ENCODE results near the gene PPP1R1B.

- TF ChIP-seq CTCF (IDR thresholded peaks at IDR 0.05), result no peak
- TF ChIP-seq POLR2A (IDR thresholded peaks at IDR 0.05), result no peak
These were observed 31.5 kb upstream of the PPP1R1B start for GRCh38 chr17:39595294-39595693.

All from suprapubic skin (tissue), 3 donors.